ENCODE results near the gene BORCS8. TPM values are rescaled to one million over a fixed set of nuclear protein-coding genes. Genes with fewer than 3 reads are reported as not detected.

Gene BORCS8
- total and polyA plus RNA-seq, 2 of the 4 experiments (the other 2 are of a cell fraction): 16.7 to 33.9 TPM

DNA sequence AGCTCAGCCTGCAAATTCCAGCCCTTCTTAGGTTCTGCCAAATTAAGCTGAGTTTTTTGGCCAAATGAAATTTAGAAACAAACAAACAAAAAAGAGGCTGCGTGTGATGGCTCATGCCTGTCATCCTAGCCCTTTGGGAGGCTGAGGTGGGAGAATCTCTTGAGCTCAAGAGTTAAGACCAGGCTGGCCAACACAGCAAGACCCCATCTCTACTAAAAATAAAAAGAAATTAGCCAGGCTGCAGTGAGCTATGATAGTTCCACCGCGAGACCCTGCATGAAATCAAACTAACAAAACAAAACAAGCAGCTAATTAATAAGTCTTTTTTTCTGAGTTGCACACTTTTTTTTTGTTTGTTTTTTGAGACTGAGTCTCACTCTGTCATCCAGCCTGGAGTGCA is 37.7 kb upstream of the BORCS8 start:
- WGBS, 2 experiments (ENCODE audit: extremely low coverage in 2 of 2, insufficient read length in 1 of 2): no CpG with 5 or more reads among the region's 3 CpGs
- no peak overlapping the region for H3K4me2 ChIP-seq (ENCODE audit: low read depth, low read length)
- no peak overlapping the region for H3K56ac ChIP-seq (ENCODE audit: extremely low read depth, insufficient read depth, low read length)
- BruUV-seq (replicated peaks): no TSS peak
- no peak overlapping the region for H2AK5ac ChIP-seq (ENCODE audit: low read depth, low read length)
- H3K27ac ChIP-seq (ENCODE audit: insufficient read depth, low read length): no peak overlapping the region
- in situ Hi-C loops (cut with MboI; ENCODE audit: low sequenced_read_pairs) (no loop called here), dilution Hi-C loops (cut with HindIII; ENCODE audit: low sequenced_read_pairs, unreplicated experiment) (no loop called here), intact Hi-C loops (cut with micrococcal nuclease) (no loop called here)
- ATAC-seq (ENCODE audit: low read depth) (no peak), DNase-seq (no peak)
- H3K23ac ChIP-seq (ENCODE audit: low read depth, low read length): no peak overlapping the region
- ChIA-PET POLR2A (ENCODE audit: unreplicated experiment) (no interaction called here), CTCF (interaction anchor here (1.3 kb wide), 1 partner anchor 27 kb away, joined by 3 read pairs; the partner anchor contains the start of gene NR2C2AP)
- H3K18ac ChIP-seq (ENCODE audit: low read depth, low read length): no peak overlapping the region
- H3K4ac ChIP-seq (ENCODE audit: low read depth, low read length): no peak overlapping the region
- H3K79me1 ChIP-seq (ENCODE audit: low read depth in 1 of 2, low read length in 2 of 2): no peaks in the 10 kb centered on the region
- H2AK9ac ChIP-seq (replicated peaks; ENCODE audit: low read depth, low read length, poor library complexity): no peak overlapping the region
- H3K4me1 ChIP-seq (ENCODE audit: control insufficient read depth, insufficient read depth, low read length): no peaks in the 10 kb centered on the region
- peaks cover 14% of the 10 kb centered on the region for H3K9me3 ChIP-seq (ENCODE audit: control insufficient read depth, insufficient read depth, low read length)
- H3K4me3 ChIP-seq (ENCODE audit: insufficient read depth, low read depth, low read length): no peak overlapping the region
- no peak overlapping the region for H3K9ac ChIP-seq (ENCODE audit: low read depth, low read length)
- no peaks in the 10 kb centered on the region for H4K20me1 ChIP-seq (ENCODE audit: insufficient read depth, low read length)
- H4K91ac ChIP-seq (ENCODE audit: insufficient read depth, low read depth, low read length): no peak overlapping the region
- no peaks in the 10 kb centered on the region for H3K9me1 ChIP-seq (ENCODE audit: insufficient read depth, low read length)
- no peak overlapping the region for H2BK20ac ChIP-seq (ENCODE audit: low read depth, low read length)
- H3K27me3 ChIP-seq (ENCODE audit: control insufficient read depth, insufficient read depth, low read length): peaks cover 9% of the 10 kb centered on the region; the same call in 1 of the 2 replicates
- TF ChIP-seq MAFK (IDR thresholded peaks at IDR 0.05; ENCODE audit: low read depth, low read length) (no peak), RAD21 (IDR thresholded peaks at IDR 0.05; ENCODE audit: low read length) (no peak), NFE2L2 (IDR thresholded peaks at IDR 0.05; ENCODE audit: low read depth, low read length) (no peak), BHLHE40 (IDR thresholded peaks at IDR 0.05; ENCODE audit: low read depth, low read length) (no peak), MAZ (IDR thresholded peaks at IDR 0.05; ENCODE audit: borderline replicate concordance, low read depth, low read length) (no peak), CHD1 (IDR thresholded peaks at IDR 0.05; ENCODE audit: low read depth, low read length) (no peak), POLR2A (IDR thresholded peaks at IDR 0.05; ENCODE audit: low read depth, low read length) (no peak), MXI1 (IDR thresholded peaks at IDR 0.05; ENCODE audit: borderline replicate concordance, low read depth, low read length) (no peak), SMC3 (IDR thresholded peaks at IDR 0.05; ENCODE audit: low read depth, low read length) (no peak), CEBPB (IDR thresholded peaks at IDR 0.05; ENCODE audit: low read depth, low read length) (no peak), FOS (IDR thresholded peaks at IDR 0.05; ENCODE audit: low read depth, low read length) (no peak), RFX5 (IDR thresholded peaks at IDR 0.05; ENCODE audit: low read depth, low read length) (no peak), RCOR1 (IDR thresholded peaks at IDR 0.05; ENCODE audit: insufficient replicate concordance, low read length) (no peak)
- TF ChIP-seq, protein P1, sequence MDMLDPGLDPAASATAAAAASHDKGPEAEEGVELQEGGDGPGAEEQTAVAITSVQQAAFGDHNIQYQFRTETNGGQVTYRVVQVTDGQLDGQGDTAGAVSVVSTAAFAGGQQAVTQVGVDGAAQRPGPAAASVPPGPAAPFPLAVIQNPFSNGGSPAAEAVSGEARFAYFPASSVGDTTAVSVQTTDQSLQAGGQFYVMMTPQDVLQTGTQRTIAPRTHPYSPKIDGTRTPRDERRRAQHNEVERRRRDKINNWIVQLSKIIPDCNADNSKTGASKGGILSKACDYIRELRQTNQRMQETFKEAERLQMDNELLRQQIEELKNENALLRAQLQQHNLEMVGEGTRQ (IDR thresholded peaks at IDR 0.05; ENCODE audit: low read depth, low read length): no peak
- TF ChIP-seq, protein P2, sequence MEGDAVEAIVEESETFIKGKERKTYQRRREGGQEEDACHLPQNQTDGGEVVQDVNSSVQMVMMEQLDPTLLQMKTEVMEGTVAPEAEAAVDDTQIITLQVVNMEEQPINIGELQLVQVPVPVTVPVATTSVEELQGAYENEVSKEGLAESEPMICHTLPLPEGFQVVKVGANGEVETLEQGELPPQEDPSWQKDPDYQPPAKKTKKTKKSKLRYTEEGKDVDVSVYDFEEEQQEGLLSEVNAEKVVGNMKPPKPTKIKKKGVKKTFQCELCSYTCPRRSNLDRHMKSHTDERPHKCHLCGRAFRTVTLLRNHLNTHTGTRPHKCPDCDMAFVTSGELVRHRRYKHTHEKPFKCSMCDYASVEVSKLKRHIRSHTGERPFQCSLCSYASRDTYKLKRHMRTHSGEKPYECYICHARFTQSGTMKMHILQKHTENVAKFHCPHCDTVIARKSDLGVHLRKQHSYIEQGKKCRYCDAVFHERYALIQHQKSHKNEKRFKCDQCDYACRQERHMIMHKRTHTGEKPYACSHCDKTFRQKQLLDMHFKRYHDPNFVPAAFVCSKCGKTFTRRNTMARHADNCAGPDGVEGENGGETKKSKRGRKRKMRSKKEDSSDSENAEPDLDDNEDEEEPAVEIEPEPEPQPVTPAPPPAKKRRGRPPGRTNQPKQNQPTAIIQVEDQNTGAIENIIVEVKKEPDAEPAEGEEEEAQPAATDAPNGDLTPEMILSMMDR (conservative IDR thresholded peaks at IDR 0.05; ENCODE audit: low read depth, low read length): no peak
- TF ChIP-seq, protein P3, sequence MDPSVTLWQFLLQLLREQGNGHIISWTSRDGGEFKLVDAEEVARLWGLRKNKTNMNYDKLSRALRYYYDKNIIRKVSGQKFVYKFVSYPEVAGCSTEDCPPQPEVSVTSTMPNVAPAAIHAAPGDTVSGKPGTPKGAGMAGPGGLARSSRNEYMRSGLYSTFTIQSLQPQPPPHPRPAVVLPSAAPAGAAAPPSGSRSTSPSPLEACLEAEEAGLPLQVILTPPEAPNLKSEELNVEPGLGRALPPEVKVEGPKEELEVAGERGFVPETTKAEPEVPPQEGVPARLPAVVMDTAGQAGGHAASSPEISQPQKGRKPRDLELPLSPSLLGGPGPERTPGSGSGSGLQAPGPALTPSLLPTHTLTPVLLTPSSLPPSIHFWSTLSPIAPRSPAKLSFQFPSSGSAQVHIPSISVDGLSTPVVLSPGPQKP (IDR thresholded peaks at IDR 0.05; ENCODE audit: borderline replicate concordance, low read depth, low read length): no peak
- no peak overlapping the region for H4K8ac ChIP-seq (ENCODE audit: low read depth in 2 of 2, low read length in 2 of 2)
- H2AFZ ChIP-seq (replicated peaks; ENCODE audit: low read length, poor library complexity): no peak overlapping the region
- no peak overlapping the region for H4K5ac ChIP-seq (ENCODE audit: low read depth, low read length)
- H3K14ac ChIP-seq (replicated peaks; ENCODE audit: low read depth, low read length): no peak overlapping the region
- no peaks in the 10 kb centered on the region for H3K36me3 ChIP-seq (ENCODE audit: control insufficient read depth, insufficient read depth, low read length)
- no peak overlapping the region for H2BK5ac ChIP-seq (ENCODE audit: low read depth, low read length, poor library complexity, severe bottlenecking)
- H2BK15ac ChIP-seq (ENCODE audit: low read depth, low read length): no peak overlapping the region
- H2BK120ac ChIP-seq (ENCODE audit: low read depth, low read length): no peak overlapping the region

All from IMR-90 (cell line).